ENCODE data around the gene DBR1.

Gene DBR1

DNA sequence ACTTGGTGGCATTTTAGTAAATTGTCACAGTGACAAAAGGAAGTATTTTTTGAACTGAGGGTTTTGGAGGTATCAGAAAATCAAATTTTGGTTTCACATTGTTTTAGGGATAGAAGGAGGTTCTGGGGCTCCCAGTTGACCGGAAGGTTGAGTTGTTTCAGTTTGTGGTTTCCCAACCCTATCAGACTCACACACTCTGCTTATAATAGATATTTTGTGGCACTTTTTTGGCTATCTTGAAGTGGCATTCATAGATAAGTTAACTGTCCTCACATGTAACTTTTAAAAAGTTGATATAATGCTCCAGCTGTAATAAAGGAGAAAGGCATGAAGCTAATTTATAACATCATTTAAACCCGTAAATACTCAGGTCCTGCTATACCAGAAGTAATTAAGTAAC lies 25.1 kb upstream of the DBR1 start:
- TF ChIP-seq EZH2phosphoT487 (IDR thresholded peaks at IDR 0.05; ENCODE audit: low read length): no peak
- Histone ChIP-seq H3K4me3 (ENCODE audit: low read length) (peak overlapping the region; percentile 16; the same call in 1 of the 2 replicates), H3F3A (ENCODE audit: insufficient read depth, low read length) (peaks cover 27% of the 10 kb centered on the region), H4K20me1 (ENCODE audit: insufficient read depth, low read length) (peaks cover 20% of the 10 kb centered on the region), H3K4me2 (ENCODE audit: low read depth, low read length) (peak overlapping the region; percentile 42), H3K27me3 (replicated peaks; ENCODE audit: insufficient read depth, low read length) (no peaks in the 10 kb centered on the region), H3K36me3 (replicated peaks; ENCODE audit: insufficient read depth, low read length) (no peaks in the 10 kb centered on the region), H3K9me3 (replicated peaks; ENCODE audit: insufficient read depth, low read length) (no peaks in the 10 kb centered on the region), H2AFZ (ENCODE audit: low read length) (no peak overlapping the region), H3K4me1 (ENCODE audit: low read length) (peaks cover 17% of the 10 kb centered on the region), H3K27ac (ENCODE audit: low read length) (no peak overlapping the region), H3K9me2 (replicated peaks; ENCODE audit: insufficient read depth, low read length) (no peaks in the 10 kb centered on the region), H3K79me2 (ENCODE audit: low read length) (peaks cover 95% of the 10 kb centered on the region), H3K9ac (ENCODE audit: low read length) (no peak overlapping the region)
- peak; percentile 55 for DNase-seq

GRCh38 chr3:138197524-138197923 lies 22.8 kb upstream of the DBR1 start:
- no peaks in the 10 kb centered on the region for H3K27me3 ChIP-seq (replicated peaks; ENCODE audit: insufficient read depth, low read length)
- no peak overlapping the region for H3K27ac ChIP-seq (ENCODE audit: low read length)
- H3K4me2 ChIP-seq (ENCODE audit: low read depth, low read length): no peak overlapping the region
- peaks cover 17% of the 10 kb centered on the region for H3K4me1 ChIP-seq (ENCODE audit: low read length)
- DNase-seq: no peak
- H4K20me1 ChIP-seq (ENCODE audit: insufficient read depth, low read length): peaks cover 20% of the 10 kb centered on the region
- no peaks in the 10 kb centered on the region for H3K9me3 ChIP-seq (replicated peaks; ENCODE audit: insufficient read depth, low read length)
- H3K9me2 ChIP-seq (replicated peaks; ENCODE audit: insufficient read depth, low read length): no peaks in the 10 kb centered on the region
- H3K79me2 ChIP-seq (ENCODE audit: low read length): peaks cover 91% of the 10 kb centered on the region
- no peak overlapping the region for H2AFZ ChIP-seq (ENCODE audit: low read length)
- H3K4me3 ChIP-seq (ENCODE audit: low read length): no peak overlapping the region
- no peak overlapping the region for H3K9ac ChIP-seq (ENCODE audit: low read length)
- no peak for TF ChIP-seq EZH2phosphoT487 (IDR thresholded peaks at IDR 0.05; ENCODE audit: low read length)
- no peak for TF ChIP-seq EZH2 (optimal IDR thresholded peaks at IDR 0.05; ENCODE audit: low read depth, low read length)
- TF ChIP-seq, protein P1, sequence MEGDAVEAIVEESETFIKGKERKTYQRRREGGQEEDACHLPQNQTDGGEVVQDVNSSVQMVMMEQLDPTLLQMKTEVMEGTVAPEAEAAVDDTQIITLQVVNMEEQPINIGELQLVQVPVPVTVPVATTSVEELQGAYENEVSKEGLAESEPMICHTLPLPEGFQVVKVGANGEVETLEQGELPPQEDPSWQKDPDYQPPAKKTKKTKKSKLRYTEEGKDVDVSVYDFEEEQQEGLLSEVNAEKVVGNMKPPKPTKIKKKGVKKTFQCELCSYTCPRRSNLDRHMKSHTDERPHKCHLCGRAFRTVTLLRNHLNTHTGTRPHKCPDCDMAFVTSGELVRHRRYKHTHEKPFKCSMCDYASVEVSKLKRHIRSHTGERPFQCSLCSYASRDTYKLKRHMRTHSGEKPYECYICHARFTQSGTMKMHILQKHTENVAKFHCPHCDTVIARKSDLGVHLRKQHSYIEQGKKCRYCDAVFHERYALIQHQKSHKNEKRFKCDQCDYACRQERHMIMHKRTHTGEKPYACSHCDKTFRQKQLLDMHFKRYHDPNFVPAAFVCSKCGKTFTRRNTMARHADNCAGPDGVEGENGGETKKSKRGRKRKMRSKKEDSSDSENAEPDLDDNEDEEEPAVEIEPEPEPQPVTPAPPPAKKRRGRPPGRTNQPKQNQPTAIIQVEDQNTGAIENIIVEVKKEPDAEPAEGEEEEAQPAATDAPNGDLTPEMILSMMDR (IDR thresholded peaks at IDR 0.05; ENCODE audit: low read length): no peak
- H3F3A ChIP-seq (ENCODE audit: insufficient read depth, low read length): peaks cover 27% of the 10 kb centered on the region
- no peaks in the 10 kb centered on the region for H3K36me3 ChIP-seq (replicated peaks; ENCODE audit: insufficient read depth, low read length)

DNA sequence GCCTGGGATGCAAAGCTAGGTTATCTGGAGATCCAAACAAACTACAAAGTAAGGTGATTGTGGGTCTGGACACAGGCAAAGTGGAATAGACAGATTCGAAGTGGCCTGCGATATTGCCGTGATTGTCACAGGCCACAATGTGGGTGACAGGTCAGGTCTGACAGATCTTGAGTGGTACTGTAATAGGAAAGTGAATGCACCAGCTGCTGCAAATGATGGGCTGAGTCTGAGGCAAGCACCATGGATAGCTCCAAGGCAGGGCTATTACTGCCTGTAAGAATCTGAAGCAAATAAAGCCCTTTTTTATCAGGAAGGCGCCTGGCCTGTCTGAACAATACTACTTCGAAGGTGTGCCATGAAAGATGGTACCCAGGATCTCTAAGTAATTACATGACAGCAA lies 22.3 kb upstream of the DBR1 start:
- Histone ChIP-seq H4K20me1 (ENCODE audit: insufficient read depth, low read length) (peaks cover 20% of the 10 kb centered on the region), H3K4me1 (ENCODE audit: low read length) (peaks cover 17% of the 10 kb centered on the region), H3K27ac (ENCODE audit: low read length) (no peak overlapping the region), H3K27me3 (replicated peaks; ENCODE audit: insufficient read depth, low read length) (no peaks in the 10 kb centered on the region), H3K9me3 (replicated peaks; ENCODE audit: insufficient read depth, low read length) (no peaks in the 10 kb centered on the region), H3K4me3 (ENCODE audit: low read length) (no peak overlapping the region), H3K4me2 (ENCODE audit: low read depth, low read length) (no peak overlapping the region), H3K79me2 (ENCODE audit: low read length) (peaks cover 89% of the 10 kb centered on the region), H3F3A (ENCODE audit: insufficient read depth, low read length) (peaks cover 27% of the 10 kb centered on the region), H3K9ac (ENCODE audit: low read length) (no peak overlapping the region), H3K9me2 (replicated peaks; ENCODE audit: insufficient read depth, low read length) (no peaks in the 10 kb centered on the region), H2AFZ (ENCODE audit: low read length) (no peak overlapping the region), H3K36me3 (replicated peaks; ENCODE audit: insufficient read depth, low read length) (no peaks in the 10 kb centered on the region)
- DNase-seq: peak; percentile 43
- TF ChIP-seq EZH2phosphoT487 (IDR thresholded peaks at IDR 0.05; ENCODE audit: low read length): no peak
- TF ChIP-seq EZH2 (optimal IDR thresholded peaks at IDR 0.05; ENCODE audit: low read depth, low read length): no peak
- TF ChIP-seq, protein P1 (IDR thresholded peaks at IDR 0.05; ENCODE audit: low read length): no peak

- no peak for DNase-seq
- Histone ChIP-seq H3K79me2 (ENCODE audit: low read length) (peaks cover 89% of the 10 kb centered on the region), H3K9ac (ENCODE audit: low read length) (no peak overlapping the region), H3K4me2 (ENCODE audit: low read depth, low read length) (no peak overlapping the region), H3F3A (ENCODE audit: insufficient read depth, low read length) (peaks cover 27% of the 10 kb centered on the region), H3K9me2 (replicated peaks; ENCODE audit: insufficient read depth, low read length) (no peaks in the 10 kb centered on the region), H4K20me1 (ENCODE audit: insufficient read depth, low read length) (peaks cover 15% of the 10 kb centered on the region), H2AFZ (ENCODE audit: low read length) (no peak overlapping the region), H3K36me3 (replicated peaks; ENCODE audit: insufficient read depth, low read length) (no peaks in the 10 kb centered on the region), H3K4me3 (ENCODE audit: low read length) (no peak overlapping the region), H3K27me3 (replicated peaks; ENCODE audit: insufficient read depth, low read length) (no peaks in the 10 kb centered on the region), H3K27ac (ENCODE audit: low read length) (no peak overlapping the region), H3K4me1 (ENCODE audit: low read length) (peaks cover 17% of the 10 kb centered on the region), H3K9me3 (replicated peaks; ENCODE audit: insufficient read depth, low read length) (no peaks in the 10 kb centered on the region)
- TF ChIP-seq, protein P1 (IDR thresholded peaks at IDR 0.05; ENCODE audit: low read length): no peak
- TF ChIP-seq EZH2phosphoT487 (IDR thresholded peaks at IDR 0.05; ENCODE audit: low read length) (no peak), EZH2 (optimal IDR thresholded peaks at IDR 0.05; ENCODE audit: low read depth, low read length) (no peak)
These were observed 21.3 kb upstream of the DBR1 start for GRCh38 chr3:138196023-138196422.
